Mammary epithelial cell (primary cell): ENCODE data around the gene RAB3IL1.

Experiments used
- CTCF ChIP-seq, 2 donors: IDR thresholded peaks in 1 of 2; conservative IDR thresholded peaks in 1 of 2; 2 replicates each; pipeline ENCODE4 v1.5.1; 2011 to 2012; ENCODE audit warnings: inconsistent platforms in 2 of 2, low read length in 2 of 2, mild to moderate bottlenecking in 2 of 2, control low read depth in 1 of 2, low read depth in 1 of 2; ENCODE audit not compliant: insufficient read depth in 1 of 2; ENCODE audit errors: extremely low read depth in 1 of 2
- EZH2 ChIP-seq: IDR thresholded peaks from 2 replicates; pipeline ENCODE4 v1.6.1; 2012; ENCODE audit warnings: low read length, inconsistent platforms, borderline replicate concordance

- TF ChIP-seq CTCF (conservative IDR thresholded peaks at IDR 0.05 in 1 of 2, IDR thresholded peaks at IDR 0.05 in 1 of 2; ENCODE audit: extremely low read depth in 1 of 2, insufficient read depth in 1 of 2, low read depth in 1 of 2, low read length in 2 of 2), result no peak
- no peak for TF ChIP-seq EZH2
Observed at GRCh38 chr11:61951484-61952135, 34.2 kb upstream of the RAB3IL1 start.
